ENCODE measurements around the gene PLEKHG4. TPM values are rescaled to one million over a fixed set of nuclear protein-coding genes. Genes with fewer than 3 reads are reported as not detected.

PLEKHG4 gene
- total RNA-seq (2014; rRNA removed; shearing (Covaris generic)) = 23.7 and 26.2 TPM in 2 replicates

GRCh38 chr16:67279296-67280089, at the start of gene PLEKHG4:
Gene PLEKHG4 (plus strand): TSS chr16:67279532. CDS start chr16:67280045, 513 bp downstream.

GRCh38 chr16:67247192-67248072, 31.9 kb upstream of the PLEKHG4 start, which contains the start of gene FHOD1:
Gene FHOD1 (minus strand): TSS chr16:67247481. CDS start chr16:67247410, 71 bp downstream.

GRCh38 chr16:67248401-67249177, 30.7 kb upstream of the PLEKHG4 start, which contains the start of gene SLC9A5:
Gene SLC9A5 (plus strand): TSS chr16:67248979. CDS start chr16:67249015, 36 bp downstream.

GRCh38 chr16:67326472-67327309, 47.4 kb downstream of the PLEKHG4 start, which contains the start of the genes KCTD19 and LRRC36:
Gene KCTD19 (minus strand): TSS chr16:67326741. CDS start chr16:67326707, 34 bp downstream.
Gene LRRC36 (plus strand): TSS chr16:67326815. CDS start chr16:67326863, 48 bp downstream.

Other genes starting within 250 kb of the PLEKHG4 start
- 8.0 and 10.1 TPM in 2 replicates for gene PHAF1, start 169.6 kb upstream of the PLEKHG4 start, total RNA-seq (2014; rRNA removed; shearing (Covaris generic))
- 0.42 and 0.45 TPM in 2 replicates for gene B3GNT9, start 128.5 kb upstream of the PLEKHG4 start, total RNA-seq (2014; rRNA removed; shearing (Covaris generic))
- gene TRADD, start 119.6 kb upstream of the PLEKHG4 start, total RNA-seq (2014; rRNA removed; shearing (Covaris generic)) = 9.9 and 11.5 TPM in 2 replicates
- gene FBXL8, start 119.6 kb upstream of the PLEKHG4 start, total RNA-seq (2014; rRNA removed; shearing (Covaris generic)) = 9.3 and 17.5 TPM in 2 replicates
- 16.1 and 23.6 TPM in 2 replicates for gene HSF4, start 114.8 kb upstream of the PLEKHG4 start, total RNA-seq (2014; rRNA removed; shearing (Covaris generic))
- gene NOL3, start 109.0 kb upstream of the PLEKHG4 start, total RNA-seq (2014; rRNA removed; shearing (Covaris generic)) = 35.3 and 38.1 TPM in 2 replicates
- 24.4 and 25.3 TPM in 2 replicates for gene MATCAP1, start 95.6 kb upstream of the PLEKHG4 start, total RNA-seq (2014; rRNA removed; shearing (Covaris generic))
- gene EXOC3L1, start 89.4 kb upstream of the PLEKHG4 start, total RNA-seq (2014; rRNA removed; shearing (Covaris generic)) = 0.13 TPM in 1 of 2 replicates, not detected in the other
- gene E2F4, start 87.4 kb upstream of the PLEKHG4 start, total RNA-seq (2014; rRNA removed; shearing (Covaris generic)) = 175 and 180 TPM in 2 replicates
- gene ELMO3, start 80.4 kb upstream of the PLEKHG4 start, total RNA-seq (2014; rRNA removed; shearing (Covaris generic)) = 1.6 and 3.5 TPM in 2 replicates
- 56.0 and 80.0 TPM in 2 replicates for gene TMEM208, start 52.4 kb upstream of the PLEKHG4 start, total RNA-seq (2014; rRNA removed; shearing (Covaris generic))
- 46.7 and 52.4 TPM in 2 replicates for gene FHOD1, start 32.1 kb upstream of the PLEKHG4 start, total RNA-seq (2014; rRNA removed; shearing (Covaris generic))
- 2.5 and 2.9 TPM in 2 replicates for gene SLC9A5, start 30.6 kb upstream of the PLEKHG4 start, total RNA-seq (2014; rRNA removed; shearing (Covaris generic))
- not detected in 2 replicates for gene KCTD19, start 47.2 kb downstream of the PLEKHG4 start, total RNA-seq (2014; rRNA removed; shearing (Covaris generic))
- not detected in 2 replicates for gene LRRC36, start 47.3 kb downstream of the PLEKHG4 start, total RNA-seq (2014; rRNA removed; shearing (Covaris generic))
- 0.64 and 1.7 TPM in 2 replicates for gene TPPP3, start 114.0 kb downstream of the PLEKHG4 start, total RNA-seq (2014; rRNA removed; shearing (Covaris generic))
- 1.4 TPM in 1 of 2 replicates, not detected in the other for gene ZDHHC1, start 136.9 kb downstream of the PLEKHG4 start, total RNA-seq (2014; rRNA removed; shearing (Covaris generic))
- 1.1 TPM in 1 of 2 replicates, not detected in the other for gene HSD11B2, start 151.6 kb downstream of the PLEKHG4 start, total RNA-seq (2014; rRNA removed; shearing (Covaris generic))
- 42.6 and 43.2 TPM in 2 replicates for gene ATP6V0D1, start 201.6 kb downstream of the PLEKHG4 start, total RNA-seq (2014; rRNA removed; shearing (Covaris generic))
- gene AGRP, start 204.0 kb downstream of the PLEKHG4 start, total RNA-seq (2014; rRNA removed; shearing (Covaris generic)) = not detected in 2 replicates
- 39.7 and 41.7 TPM in 2 replicates for gene RIPOR1, start 249.3 kb downstream of the PLEKHG4 start, total RNA-seq (2014; rRNA removed; shearing (Covaris generic))

Data from A375 (cell line).